Liver (tissue), 9 donors: ENCODE data around the gene CEL. TPM values are rescaled to one million over a fixed set of nuclear protein-coding genes. Genes with fewer than 3 reads are reported as not detected.

Experiments used
- DNase-seq: peaks from one replicate; pipeline ENCODE4 v3.0.0-alpha.2; 2017; ENCODE audit warnings: low spot score
- H3K27ac ChIP-seq, 2 donors: one replicate each; pipeline ENCODE4 v1.7.0; 2013; ENCODE audit warnings: inconsistent platforms in 2 of 2, low read length in 2 of 2, control low read depth in 1 of 2, low read depth in 1 of 2, mild to moderate bottlenecking in 1 of 2
- H3K27me3 ChIP-seq, 4 donors: one replicate each; pipeline versions ENCODE4 v1.6.1 to v1.7.0; 2013; ENCODE audit warnings: low read length in 3 of 4, inconsistent platforms in 1 of 4, mild to moderate bottlenecking in 1 of 4, moderate library complexity in 1 of 4; ENCODE audit not compliant: control insufficient read depth in 4 of 4, insufficient read depth in 4 of 4
- H3K36me3 ChIP-seq, 4 donors: one replicate each; pipeline versions ENCODE4 v1.6.1 to v1.7.0; 2013; ENCODE audit warnings: low read length in 3 of 4, mild to moderate bottlenecking in 3 of 4, low read depth in 1 of 4, moderate library complexity in 1 of 4; ENCODE audit not compliant: control insufficient read depth in 4 of 4, insufficient read depth in 3 of 4
- H3K4me1 ChIP-seq, 4 donors: one replicate each; pipeline versions ENCODE4 v1.6.1 to v1.7.0; 2013; ENCODE audit warnings: low read length in 3 of 4, mild to moderate bottlenecking in 3 of 4, moderate library complexity in 1 of 4; ENCODE audit not compliant: control insufficient read depth in 4 of 4, insufficient read depth in 4 of 4
- H3K4me3 ChIP-seq, 3 donors: one replicate each; pipeline versions ENCODE4 v1.6.1 to v1.7.0; 2013; ENCODE audit warnings: low read length in 3 of 3, control low read depth in 1 of 3, low read depth in 1 of 3, mild to moderate bottlenecking in 1 of 3
- H3K9ac ChIP-seq, 2 donors: one replicate each; pipeline ENCODE4 v1.7.0; 2013; ENCODE audit warnings: low read length in 2 of 2, mild to moderate bottlenecking in 2 of 2, moderate library complexity in 2 of 2, control low read depth in 1 of 2, low read depth in 1 of 2
- H3K9me3 ChIP-seq, 4 donors: one replicate each; pipeline versions ENCODE4 v1.6.1 to v1.7.0; 2013; ENCODE audit warnings: low read length in 3 of 4; ENCODE audit not compliant: control insufficient read depth in 4 of 4
- ATF3 ChIP-seq: IDR thresholded peaks from 2 replicates; pipeline ENCODE4 v1.6.1; 2016; ENCODE audit warnings: antibody characterized with exemption
- CTCF ChIP-seq: fragments of 150-350 bp; IDR thresholded peaks from 2 replicates; pipeline ENCODE4 v1.5.1; 2017; ENCODE audit warnings: improper control_type of control experiment, low read depth, low read length; ENCODE audit not compliant: missing input control
- EGR1 ChIP-seq, 2 donors: IDR thresholded peaks; 2 replicates each; pipeline ENCODE4 v1.6.1; 2016 to 2018; ENCODE audit warnings: antibody characterized with exemption in 2 of 2, low read depth in 2 of 2
- FOXA1 ChIP-seq: IDR thresholded peaks from 2 replicates; pipeline ENCODE4 v1.6.1; 2016; ENCODE audit warnings: antibody characterized with exemption
- FOXA2 ChIP-seq: IDR thresholded peaks from 2 replicates; pipeline ENCODE4 v1.6.1; 2016; ENCODE audit warnings: antibody characterized with exemption
- GABPA ChIP-seq, 2 donors: IDR thresholded peaks in 1 of 2; conservative IDR thresholded peaks in 1 of 2; 2 replicates each; pipeline ENCODE4 v1.6.1; 2016; ENCODE audit warnings: antibody characterized with exemption in 2 of 2, mild to moderate bottlenecking in 1 of 2, moderate library complexity in 1 of 2
- HNF4A ChIP-seq, 2 donors: conservative IDR thresholded peaks; 2 replicates each; pipeline ENCODE4 v1.6.1; 2016; ENCODE audit warnings: antibody characterized with exemption in 2 of 2, mild to moderate bottlenecking in 2 of 2
- HNF4G ChIP-seq: IDR thresholded peaks from 2 replicates; pipeline ENCODE4 v1.6.1; 2016; ENCODE audit warnings: antibody characterized with exemption
- JUND ChIP-seq, 2 donors: IDR thresholded peaks; 2 replicates each; pipeline ENCODE4 v1.6.1; 2016; ENCODE audit warnings: antibody characterized with exemption in 2 of 2
- MAX ChIP-seq: IDR thresholded peaks from 2 replicates; pipeline ENCODE4 v1.6.1; 2016; ENCODE audit warnings: antibody characterized with exemption
- NR2F2 ChIP-seq: IDR thresholded peaks from 2 replicates; pipeline ENCODE4 v1.6.1; 2016; ENCODE audit warnings: antibody characterized with exemption
- RAD21 ChIP-seq, 2 donors: IDR thresholded peaks; 2 replicates each; pipeline ENCODE4 v1.6.1; 2016; ENCODE audit warnings: antibody characterized with exemption in 2 of 2, mild to moderate bottlenecking in 2 of 2
- REST ChIP-seq: IDR thresholded peaks from 2 replicates; pipeline ENCODE4 v1.6.1; 2016; ENCODE audit warnings: antibody characterized with exemption, mild to moderate bottlenecking
- RXRA ChIP-seq, 2 donors: IDR thresholded peaks; 2 replicates each; pipeline ENCODE4 v1.6.1; 2017 to 2018; ENCODE audit warnings: antibody characterized with exemption in 2 of 2, mild to moderate bottlenecking in 1 of 2
- SP1 ChIP-seq: IDR thresholded peaks from 2 replicates; pipeline ENCODE4 v1.6.1; 2018; ENCODE audit warnings: antibody characterized with exemption, mild to moderate bottlenecking
- TAF1 ChIP-seq: conservative IDR thresholded peaks from 2 replicates; pipeline ENCODE4 v1.6.1; 2016; ENCODE audit warnings: antibody characterized with exemption, mild to moderate bottlenecking
- YY1 ChIP-seq: IDR thresholded peaks from 2 replicates; pipeline ENCODE4 v1.6.1; 2016; ENCODE audit warnings: antibody characterized with exemption, mild to moderate bottlenecking
- ZBTB33 ChIP-seq: IDR thresholded peaks from 2 replicates; pipeline ENCODE4 v1.6.1; 2016; ENCODE audit warnings: antibody characterized with exemption
- WGBS: extraction: QIAGEN DNeasy Blood & Tissue Kit; methylation state at CpG from one replicate; pipeline ENCODE4 v1.1.7; 2013; 5-methylcytosine and 5-hydroxymethylcytosine counted together
- polyA plus RNA-seq, 2 donors: library from polyadenylated mRNA; stranded (reverse) in 1 of 2; unstranded in 1 of 2; fragments of 200-250 nt in 1 of 2; fragments of >200 nt in 1 of 2; fragmentation: Nextera tagmentation in 1 of 2; extraction: Ambion mirVana in 1 of 2; gene quantifications; one replicate each; pipeline versions ENCODE4 v1.2.1 to v1.2.3, GENCODE V29; 2013 to 2015
- total RNA-seq, 2 donors: library from RNA; depleted of rRNA; stranded (reverse); fragments of >200 nt; gene quantifications; one replicate each; pipeline ENCODE4 v1.2.3, GENCODE V29; 2014
- donor health status: healthy.
- donor health status: healthy.
- donor health status: healthy.
- donor health status: healthy.
- donor health status: healthy.

Gene CEL
- total and polyA plus RNA-seq, 4 donors: 0.08 to 0.25 (median 0.09) TPM; not detected in 1

- 96% methylated on average over 11 of the region's 11 CpGs for WGBS
- H3K9me3 ChIP-seq: no peaks in the 10 kb centered on the region
- DNase-seq: no peak
- no peak for TF ChIP-seq EGR1 (IDR thresholded peaks at IDR 0.05; ENCODE audit: low read depth in 2 of 2)
- no peak for TF ChIP-seq FOXA1
- no peak for TF ChIP-seq NR2F2
- no peak for TF ChIP-seq GABPA (IDR thresholded peaks at IDR 0.05 in 1 of 2, conservative IDR thresholded peaks at IDR 0.05 in 1 of 2)
- TF ChIP-seq REST: no peak
- TF ChIP-seq HNF4G: no peak
- TF ChIP-seq HNF4A (conservative IDR thresholded peaks at IDR 0.05): no peak
- TF ChIP-seq RXRA (IDR thresholded peaks at IDR 0.05): no peak
- TF ChIP-seq ATF3: no peak
- no peak overlapping the region for H3K9ac ChIP-seq
- no peak overlapping the region for H3K27ac ChIP-seq
- no peak overlapping the region for H3K4me3 ChIP-seq
- H3K36me3 ChIP-seq: peaks cover 5 to 56% (median 21%) of the 10 kb centered on the region in 4 donors
- no peaks in the 10 kb centered on the region for H3K27me3 ChIP-seq
- H3K4me1 ChIP-seq: no peaks in the 10 kb centered on the region
Observed at GRCh38 chr9:133044661-133045060, 17.1 kb upstream of the CEL start.

- Histone ChIP-seq H3K9ac (no peak overlapping the region), H3K27ac (no peak overlapping the region), H3K4me3 (no peak overlapping the region), H3K9me3 (no peaks in the 10 kb centered on the region), H3K36me3 (peaks cover 5 to 61% (median 23%) of the 10 kb centered on the region in 4 donors), H3K27me3 (no peaks in the 10 kb centered on the region), H3K4me1 (no peaks in the 10 kb centered on the region)
- TF ChIP-seq YY1 (no peak), NR2F2 (no peak), HNF4G (no peak), REST (no peak), ZBTB33 (no peak), HNF4A (conservative IDR thresholded peaks at IDR 0.05) (no peak), RXRA (IDR thresholded peaks at IDR 0.05) (no peak), FOXA2 (no peak), RAD21 (IDR thresholded peaks at IDR 0.05) (no peak), GABPA (IDR thresholded peaks at IDR 0.05 in 1 of 2, conservative IDR thresholded peaks at IDR 0.05 in 1 of 2) (no peak), EGR1 (IDR thresholded peaks at IDR 0.05; ENCODE audit: low read depth in 2 of 2) (no peak), CTCF (no peak), ATF3 (no peak), FOXA1 (no peak), TAF1 (no peak), MAX (no peak), SP1 (no peak), JUND (IDR thresholded peaks at IDR 0.05) (no peak)
- 96% methylated on average over 15 of the region's 15 CpGs for WGBS
- no peak for DNase-seq
Observed at GRCh38 chr9:133045132-133045531, 16.6 kb upstream of the CEL start.
